ENCODE measurements around the gene AKT3.

DNA sequence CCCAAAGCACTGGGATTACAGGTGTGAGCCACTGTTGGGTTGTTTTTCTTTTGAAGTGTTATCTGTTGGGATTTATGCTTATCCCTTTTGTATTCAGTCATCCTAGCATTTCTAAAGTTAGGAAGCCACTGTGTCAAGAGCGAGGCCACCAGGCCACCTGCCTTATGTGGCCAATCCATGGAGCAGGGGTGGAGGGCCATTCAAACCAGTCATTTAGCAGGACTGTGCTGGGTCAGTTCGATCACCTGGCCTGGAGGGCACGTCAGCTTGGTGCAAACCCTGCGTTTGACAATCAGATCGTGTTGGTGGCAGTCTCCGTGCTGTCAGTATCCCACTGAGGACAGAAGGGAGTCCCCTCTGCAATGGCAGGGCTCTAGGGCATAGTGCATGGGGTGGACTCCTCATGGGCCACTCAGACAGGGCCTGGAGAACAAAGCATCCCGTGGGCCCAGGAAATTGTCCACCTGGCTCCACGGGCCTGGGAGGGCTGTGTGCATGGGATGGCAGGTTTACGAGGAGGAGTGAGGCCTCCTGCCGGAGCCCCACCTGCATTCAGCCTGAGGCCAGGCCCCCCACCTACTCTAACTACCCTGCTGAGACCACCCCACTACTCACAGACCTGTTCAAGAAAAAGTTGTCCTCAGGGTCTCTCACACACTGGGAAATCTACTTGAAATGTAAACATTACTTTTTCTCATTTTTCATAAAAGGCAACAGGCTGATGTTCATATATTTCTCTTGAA is 351.9 kb downstream of the AKT3 start:
- TF ChIP-seq, protein P1, sequence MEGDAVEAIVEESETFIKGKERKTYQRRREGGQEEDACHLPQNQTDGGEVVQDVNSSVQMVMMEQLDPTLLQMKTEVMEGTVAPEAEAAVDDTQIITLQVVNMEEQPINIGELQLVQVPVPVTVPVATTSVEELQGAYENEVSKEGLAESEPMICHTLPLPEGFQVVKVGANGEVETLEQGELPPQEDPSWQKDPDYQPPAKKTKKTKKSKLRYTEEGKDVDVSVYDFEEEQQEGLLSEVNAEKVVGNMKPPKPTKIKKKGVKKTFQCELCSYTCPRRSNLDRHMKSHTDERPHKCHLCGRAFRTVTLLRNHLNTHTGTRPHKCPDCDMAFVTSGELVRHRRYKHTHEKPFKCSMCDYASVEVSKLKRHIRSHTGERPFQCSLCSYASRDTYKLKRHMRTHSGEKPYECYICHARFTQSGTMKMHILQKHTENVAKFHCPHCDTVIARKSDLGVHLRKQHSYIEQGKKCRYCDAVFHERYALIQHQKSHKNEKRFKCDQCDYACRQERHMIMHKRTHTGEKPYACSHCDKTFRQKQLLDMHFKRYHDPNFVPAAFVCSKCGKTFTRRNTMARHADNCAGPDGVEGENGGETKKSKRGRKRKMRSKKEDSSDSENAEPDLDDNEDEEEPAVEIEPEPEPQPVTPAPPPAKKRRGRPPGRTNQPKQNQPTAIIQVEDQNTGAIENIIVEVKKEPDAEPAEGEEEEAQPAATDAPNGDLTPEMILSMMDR (IDR thresholded peaks at IDR 0.05; ENCODE audit: poor library complexity) = no peak
- TF ChIP-seq EZH2 (IDR thresholded peaks at IDR 0.05; ENCODE audit: borderline replicate concordance) = no peak
